Activated naive CD4-positive, alpha-beta T cell treated with anti-CD3 and anti-CD28 coated beads, Interleukin-2, amount 50 U/mL, for 16 hours (primary cell): ENCODE measurements around the gene VAV2.
A peak's percentile ranks its signal among the peaks of the same experiment; 100 is the strongest.
"Not testable (repeated sequence)": the region's sequence is repeated elsewhere in the genome, so short reads cannot be mapped to it uniquely, and the experiment has no call there.

Source experiments
- DNase-seq: peaks from one replicate; pipeline ENCODE4 v3.0.0-alpha.2; 2020

Gene VAV2

GRCh38 chr9:133777068-133777791 lies 214.9 kb downstream of the VAV2 start:
- DNase-seq: no peak

DNA sequence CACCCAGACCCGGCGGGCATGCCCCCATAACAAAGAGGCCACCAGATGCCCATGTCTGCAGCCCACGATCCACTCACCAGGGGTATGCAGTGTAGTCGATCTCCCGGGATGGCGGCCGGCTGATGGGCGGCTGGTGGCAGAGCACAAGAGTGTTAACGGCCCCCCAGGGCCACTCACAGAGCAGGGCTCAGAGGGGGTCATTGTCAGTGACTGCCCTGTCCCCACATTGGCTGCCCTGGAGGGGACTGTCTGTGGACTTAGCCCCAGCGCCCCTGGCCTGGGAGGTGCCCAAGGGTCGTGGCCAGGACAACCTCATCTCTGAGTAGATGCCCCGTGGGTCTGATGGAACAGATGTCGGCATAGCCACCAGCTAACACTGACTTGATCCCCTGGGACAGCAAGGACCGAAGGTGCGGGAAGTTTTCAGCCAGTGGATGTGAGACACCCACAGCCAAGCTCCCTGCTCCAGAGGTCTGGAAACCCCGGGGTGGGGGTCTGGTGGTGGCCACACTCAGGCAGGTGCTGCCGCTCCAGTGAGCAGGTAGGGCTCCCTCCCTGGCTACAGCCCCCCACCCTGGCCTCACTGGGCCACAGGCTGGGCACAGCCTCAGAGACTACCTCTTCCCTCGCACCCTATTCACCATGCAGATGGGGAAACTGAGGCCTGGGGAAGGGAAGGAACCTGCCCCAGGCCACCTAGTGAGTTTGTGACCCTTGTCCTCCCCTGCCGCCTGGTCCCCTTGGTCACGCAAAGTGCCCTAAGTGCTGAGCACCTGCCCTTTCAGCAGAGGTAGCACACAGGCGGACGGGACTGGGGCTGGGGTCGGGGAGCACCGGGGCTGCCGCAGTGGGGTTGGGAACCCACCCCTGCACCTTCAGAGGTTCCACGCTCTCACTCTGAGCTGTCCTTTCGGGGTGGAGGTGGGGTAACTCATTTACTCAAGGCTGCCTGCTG lies 215.9 kb downstream of the VAV2 start:
- DNase-seq: no peak

- DNase-seq: no peak
Measured at GRCh38 chr9:133775291-133775690, 216.8 kb downstream of the VAV2 start.

DNA sequence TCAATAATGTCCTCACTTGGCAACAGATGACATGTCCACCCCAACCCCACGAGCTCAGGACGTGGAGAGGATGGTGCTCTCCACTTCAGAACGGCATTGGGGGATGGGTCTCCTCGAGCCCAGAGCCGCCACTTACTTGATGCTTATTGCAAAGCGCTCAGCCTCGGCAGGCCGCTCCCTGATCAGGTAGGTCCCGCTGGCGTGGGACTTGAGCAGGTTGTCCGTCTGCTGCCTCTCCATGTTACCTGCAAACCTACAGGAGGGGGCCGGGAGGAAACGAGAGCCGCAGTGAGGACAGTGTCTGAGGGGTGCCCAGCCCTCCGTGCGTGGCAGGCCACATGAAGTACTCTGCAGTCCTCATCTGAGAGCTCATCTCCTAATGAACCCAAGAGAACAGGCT lies 217.3 kb downstream of the VAV2 start:
- peak; percentile 2 for DNase-seq

GRCh38 chr9:133773889-133774655 lies 218.1 kb downstream of the VAV2 start:
- DNase-seq: peak; percentile 7

DNA sequence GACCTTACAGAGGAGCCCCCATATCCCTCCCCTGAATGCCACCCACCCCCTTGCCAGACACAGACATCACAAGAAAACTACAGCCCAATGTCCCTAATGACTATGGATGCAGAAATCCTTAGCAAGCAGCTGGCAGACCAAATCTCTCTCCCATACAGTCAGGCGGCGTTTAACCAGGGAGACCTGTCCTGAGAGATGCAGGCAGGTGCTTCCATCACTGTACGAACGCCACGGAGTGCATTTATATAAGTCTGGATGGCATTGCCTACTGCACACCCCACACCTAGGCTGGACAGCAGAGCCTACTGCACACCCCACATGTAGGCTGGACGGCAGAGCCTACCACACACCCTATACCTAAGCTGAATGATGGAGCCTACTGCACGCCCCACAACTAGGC lies 219.5 kb downstream of the VAV2 start:
- no peak for DNase-seq

DNA sequence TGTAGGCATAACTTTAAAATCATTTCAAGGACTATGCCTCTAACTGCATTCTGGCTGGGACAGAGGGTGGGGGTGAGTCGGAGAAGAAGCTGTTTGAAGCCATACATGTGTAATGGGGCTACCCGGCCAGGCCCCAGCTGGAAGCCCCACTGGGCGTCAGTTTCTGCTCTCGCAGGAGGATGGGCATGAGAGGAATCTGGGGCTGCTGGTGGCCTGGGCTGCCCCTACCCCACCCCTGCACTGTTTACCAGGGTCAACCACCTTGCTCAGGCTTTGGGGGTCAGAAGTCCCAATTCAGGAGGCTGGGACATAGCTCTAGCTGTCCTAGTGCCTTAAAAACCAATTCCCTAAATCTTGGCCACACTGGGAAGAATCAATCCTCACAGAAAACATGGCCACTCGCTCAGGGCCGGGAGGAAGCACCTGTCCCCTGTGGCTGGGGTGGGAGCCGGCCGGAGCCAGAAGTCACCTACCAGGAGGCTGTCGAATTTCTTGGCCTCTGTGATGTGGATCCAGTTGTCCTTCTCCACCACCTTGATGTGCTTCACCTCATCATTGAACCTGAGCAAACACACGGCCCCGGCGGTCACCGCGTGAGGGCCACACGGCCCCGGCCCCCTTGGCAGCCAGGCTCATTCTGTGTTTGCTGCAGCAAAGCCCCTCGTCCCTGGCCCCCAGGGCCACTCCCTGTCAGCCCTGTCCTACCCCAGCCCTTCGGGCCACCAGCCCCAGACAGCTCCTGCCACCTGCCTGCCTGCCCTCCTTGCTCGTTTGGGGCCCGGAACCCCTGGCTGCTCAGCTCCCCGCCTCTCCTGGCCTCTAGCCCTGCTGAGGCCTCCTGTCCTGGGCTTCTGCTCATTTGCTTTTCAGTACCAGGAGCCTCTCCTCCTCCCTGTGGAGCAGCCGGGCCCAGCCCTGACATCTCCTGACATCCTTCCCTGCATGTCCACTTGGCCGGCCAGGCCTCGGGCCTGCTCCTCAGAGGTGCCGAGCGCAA lies 220.3 kb downstream of the VAV2 start:
- DNase-seq: no peak

- no peak for DNase-seq
Measured at GRCh38 chr9:133770076-133770777, 221.9 kb downstream of the VAV2 start.

DNA sequence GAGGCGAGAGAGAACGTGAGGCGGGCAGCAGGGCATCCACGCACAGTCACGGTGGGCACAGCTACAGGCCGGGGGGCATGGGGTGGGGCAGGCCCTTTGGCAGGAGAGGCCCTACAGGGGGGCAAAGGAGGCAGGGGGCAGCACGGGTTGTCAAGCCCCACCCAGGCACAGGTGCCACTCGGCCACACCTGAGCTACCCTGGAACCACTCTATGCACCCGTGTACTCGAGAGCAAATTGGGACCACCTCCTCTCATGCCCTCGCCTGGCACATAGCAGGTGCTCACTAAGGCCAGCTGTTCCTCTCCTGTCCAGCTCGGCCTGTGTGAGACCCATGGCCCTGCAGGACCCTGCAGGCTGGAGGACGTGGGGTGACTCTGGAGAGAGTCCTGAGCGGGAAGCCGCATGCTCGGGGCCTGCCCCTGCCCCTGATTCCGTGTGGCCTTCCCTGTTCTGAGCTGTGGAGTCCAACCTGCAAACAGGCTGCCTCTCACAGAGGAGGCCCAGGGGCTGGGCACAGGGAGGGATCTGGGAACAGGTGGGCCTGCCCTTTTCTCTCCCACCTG lies 222.5 kb downstream of the VAV2 start:
- no peak for DNase-seq

DNA sequence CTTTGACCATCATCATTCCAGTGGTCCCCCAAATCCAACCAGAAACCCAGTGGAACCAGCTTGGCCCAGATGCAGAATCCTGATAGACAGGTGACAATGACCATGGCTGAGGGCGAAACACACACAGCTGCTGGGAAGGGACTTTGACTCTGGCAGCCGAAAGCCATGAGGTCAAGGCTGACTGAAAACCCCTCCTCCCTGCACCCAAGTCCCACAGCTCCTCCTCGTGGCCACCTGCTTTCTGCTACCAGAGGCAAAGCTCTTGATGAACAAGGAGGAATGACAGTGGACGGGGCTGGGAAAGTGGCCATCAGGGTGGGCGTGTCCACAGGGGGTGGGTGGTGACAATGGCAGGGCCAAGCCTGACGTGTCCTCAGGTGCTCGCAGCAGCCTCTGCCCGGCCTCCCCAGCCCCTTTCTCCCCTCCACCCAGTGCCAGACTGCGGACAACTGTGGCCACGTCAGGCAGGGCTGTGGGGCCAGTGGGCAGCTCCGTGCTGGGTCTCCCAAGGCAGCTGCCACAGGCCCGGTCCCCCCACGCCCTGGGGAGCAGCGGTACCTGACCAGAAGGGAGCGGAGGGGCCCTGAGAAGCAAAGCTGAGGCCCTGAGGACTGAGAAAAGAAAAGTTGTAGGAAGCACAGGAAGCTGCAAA lies 223.1 kb downstream of the VAV2 start:
- no peak for DNase-seq

DNA sequence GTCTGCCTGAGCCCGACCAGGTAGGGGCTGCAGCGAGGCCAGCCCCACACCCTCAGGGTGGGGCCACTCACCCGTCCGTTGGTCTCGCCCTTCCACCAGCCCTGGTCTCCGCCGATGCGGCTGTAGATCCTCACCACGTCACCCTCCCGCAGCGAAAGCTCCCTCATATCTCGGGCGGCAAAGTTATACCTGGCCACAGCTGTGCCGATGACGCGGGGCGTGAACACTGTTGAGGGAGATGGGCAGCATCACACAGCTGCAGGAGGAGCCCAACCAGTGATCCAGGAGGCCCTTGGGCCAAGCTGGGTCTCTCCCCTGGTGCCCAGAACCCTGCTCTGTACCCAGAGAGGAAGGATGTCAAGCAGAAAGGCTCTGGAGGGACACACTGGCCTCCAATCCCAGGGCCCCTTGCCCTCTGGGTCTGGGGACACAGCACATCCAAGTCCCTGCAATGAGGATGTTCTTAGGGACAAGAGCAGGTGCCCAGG lies 223.7 kb downstream of the VAV2 start:
- DNase-seq: no peak

GRCh38 chr9:133767625-133768024 lies 224.5 kb downstream of the VAV2 start:
- no peak for DNase-seq

- no peak for DNase-seq
Measured at GRCh38 chr9:133767008-133767407, 225.1 kb downstream of the VAV2 start.

DNA sequence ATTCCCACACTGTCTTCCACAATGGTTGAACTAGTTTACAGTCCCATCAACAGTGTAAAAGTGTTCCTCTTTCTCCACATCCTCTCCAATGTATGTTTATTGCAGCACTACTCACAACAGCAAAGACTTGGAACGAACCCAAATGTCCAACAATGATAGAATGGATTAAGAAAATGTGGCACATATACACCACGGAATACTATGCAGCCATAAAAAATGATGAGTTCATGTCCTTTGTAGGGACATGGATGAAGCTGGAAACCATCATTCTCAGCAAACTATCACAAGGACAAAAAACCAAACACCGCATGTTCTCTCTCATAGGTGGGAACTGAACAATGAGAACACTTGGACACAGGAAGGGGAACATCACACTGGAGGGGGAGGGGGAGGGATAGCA lies 225.9 kb downstream of the VAV2 start:
- DNase-seq: not testable (repeated sequence)

GRCh38 chr9:133763272-133764183 lies 228.6 kb downstream of the VAV2 start:
- no peak for DNase-seq

GRCh38 chr9:133762488-133763271 lies 229.4 kb downstream of the VAV2 start:
- DNase-seq: no peak

DNA sequence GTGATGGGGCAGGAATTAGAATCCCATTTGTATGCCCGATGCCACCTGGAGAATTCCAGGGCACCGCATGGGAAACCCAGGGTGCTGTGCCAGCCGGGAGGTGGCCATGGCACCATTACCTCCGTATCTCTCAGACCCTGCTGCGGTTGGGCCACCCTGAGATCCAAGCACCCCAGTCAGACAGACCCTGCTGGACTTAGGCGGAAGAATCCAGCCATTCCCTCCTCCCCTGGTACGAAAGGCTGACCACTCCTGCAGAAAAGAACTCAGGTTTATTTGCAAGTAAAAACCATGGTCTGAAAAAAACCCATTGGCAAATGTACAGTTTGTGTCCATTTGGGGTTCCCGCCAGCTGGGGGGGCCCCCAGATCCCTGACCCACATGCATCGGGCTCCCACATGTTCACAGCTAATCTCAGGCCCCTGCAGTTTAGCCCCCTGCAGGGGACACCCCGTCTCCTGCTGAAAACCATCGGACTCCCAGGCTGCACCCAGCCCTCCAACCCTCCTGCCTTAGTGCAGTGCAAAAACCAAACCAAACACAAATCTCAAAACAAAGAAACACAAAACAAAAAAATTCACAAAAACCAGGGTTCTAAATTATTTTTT lies 230.4 kb downstream of the VAV2 start:
- no peak for DNase-seq
